Gastroesophageal sphincter (tissue), 3 donors: ENCODE results near the gene HLA-A.

Source experiments
- POLR2A ChIP-seq, 2 donors: fragments of 450-650 bp; IDR thresholded peaks; one replicate each; pipeline ENCODE4 v1.6.1; 2017; ENCODE audit warnings: antibody characterized with exemption in 2 of 2, mild to moderate bottlenecking in 2 of 2, moderate library complexity in 1 of 2
- POLR2AphosphoS5 ChIP-seq: sonication (generic); formaldehyde crosslinking; IDR thresholded peaks from one replicate; pipeline ENCODE4 v1.6.1; 2017; ENCODE audit warnings: antibody characterized with exemption
- TF ChIP-seq, protein P1 (sequence below), 4 experiments: fragments of 200-600 bp in 2 of 4; fragments of 450-650 bp in 2 of 4; sonication (generic) in 1 of 4; IDR thresholded peaks; one replicate each; pipeline ENCODE4 v1.5.1; 2017 to 2019; ENCODE audit warnings: antibody characterized with exemption in 4 of 4, mild to moderate bottlenecking in 2 of 4, moderate library complexity in 2 of 4

DNA sequence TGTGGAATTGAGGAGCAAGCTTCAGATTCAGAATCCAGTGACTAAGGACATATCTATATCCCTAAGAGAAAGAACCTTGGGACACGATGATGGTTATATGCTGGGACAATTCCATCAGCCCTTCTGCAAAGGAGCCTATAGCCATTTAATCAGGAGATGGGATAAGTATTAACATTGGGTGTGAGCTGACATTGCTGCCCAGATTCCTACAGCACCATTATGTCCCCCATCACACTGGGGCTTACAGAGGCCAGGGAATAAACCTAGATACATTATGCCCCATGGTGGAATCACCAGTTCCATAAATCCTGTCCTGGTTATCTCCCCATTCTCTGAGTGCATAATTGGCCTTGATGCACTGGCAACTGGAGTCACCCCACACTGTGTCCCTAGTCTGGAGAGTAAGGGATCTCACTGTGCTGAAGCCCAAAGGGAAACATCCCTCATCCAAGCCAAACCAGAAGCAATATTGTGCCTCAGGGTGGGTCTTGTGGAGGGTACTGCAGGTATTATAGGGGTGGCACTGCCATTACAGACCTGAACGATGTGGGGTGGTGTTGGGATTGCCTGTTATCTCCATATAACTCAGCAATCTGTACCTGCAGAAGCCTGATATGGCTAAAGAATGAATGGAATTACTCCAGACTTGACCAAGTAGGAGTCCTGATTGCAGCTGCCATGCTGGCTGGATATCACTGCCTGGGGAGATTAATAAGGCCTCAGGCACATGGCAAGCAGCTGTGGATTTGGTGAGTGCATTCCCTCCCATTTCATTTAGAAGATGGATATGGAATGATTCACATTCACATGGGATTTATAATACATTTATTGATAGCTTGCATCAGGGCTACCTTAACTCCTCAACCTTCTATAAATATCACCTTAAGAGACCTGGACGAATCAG is 5.0 kb downstream of the HLA-A start:
- TF ChIP-seq POLR2A (IDR thresholded peaks at IDR 0.05) (no peak), POLR2AphosphoS5 (no peak)
- TF ChIP-seq, protein P1, sequence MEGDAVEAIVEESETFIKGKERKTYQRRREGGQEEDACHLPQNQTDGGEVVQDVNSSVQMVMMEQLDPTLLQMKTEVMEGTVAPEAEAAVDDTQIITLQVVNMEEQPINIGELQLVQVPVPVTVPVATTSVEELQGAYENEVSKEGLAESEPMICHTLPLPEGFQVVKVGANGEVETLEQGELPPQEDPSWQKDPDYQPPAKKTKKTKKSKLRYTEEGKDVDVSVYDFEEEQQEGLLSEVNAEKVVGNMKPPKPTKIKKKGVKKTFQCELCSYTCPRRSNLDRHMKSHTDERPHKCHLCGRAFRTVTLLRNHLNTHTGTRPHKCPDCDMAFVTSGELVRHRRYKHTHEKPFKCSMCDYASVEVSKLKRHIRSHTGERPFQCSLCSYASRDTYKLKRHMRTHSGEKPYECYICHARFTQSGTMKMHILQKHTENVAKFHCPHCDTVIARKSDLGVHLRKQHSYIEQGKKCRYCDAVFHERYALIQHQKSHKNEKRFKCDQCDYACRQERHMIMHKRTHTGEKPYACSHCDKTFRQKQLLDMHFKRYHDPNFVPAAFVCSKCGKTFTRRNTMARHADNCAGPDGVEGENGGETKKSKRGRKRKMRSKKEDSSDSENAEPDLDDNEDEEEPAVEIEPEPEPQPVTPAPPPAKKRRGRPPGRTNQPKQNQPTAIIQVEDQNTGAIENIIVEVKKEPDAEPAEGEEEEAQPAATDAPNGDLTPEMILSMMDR (IDR thresholded peaks at IDR 0.05) = no peak
